SK-N-SH (cell line): ENCODE results near the gene BCL11B. TPM values are rescaled to one million over a fixed set of nuclear protein-coding genes. Genes with fewer than 3 reads are reported as not detected.

Experiments used
- CTCF ChIA-PET: fragments of 300-600, 350-600 bp; formaldehyde crosslinking; extraction: SDS; loops from one replicate; lab custom pipeline; 2021; lab: Yijun Ruan, JAX
- POLR2A ChIA-PET: fragments of 350-600 bp; sonication (Branson Sonifier 250); formaldehyde crosslinking; extraction: SDS; loops from one replicate; lab custom pipeline; 2020; ENCODE audit warnings: antibody characterized with exemption, inconsistent platforms; lab: Yijun Ruan, JAX
- DNase-seq: peaks from one replicate; pipeline ENCODE4 v3.0.0; 2012
- H2AFZ ChIP-seq: fragments of 200-600 bp; sonication (generic); 2 replicates; pipeline ENCODE4 v1.8.1; 2016; ENCODE audit warnings: antibody characterized with exemption, mild to moderate bottlenecking, low read depth
- H3F3A ChIP-seq: fragments of 200-600 bp; sonication (generic); replicated peaks from 2 replicates; pipeline ENCODE3; 2016; ENCODE audit warnings: antibody characterized with exemption, mild to moderate bottlenecking; ENCODE audit not compliant: insufficient read depth
- H3K27ac ChIP-seq, 2 experiments: fragments of 200-500 bp in 1 of 2; fragments of 200-600 bp in 1 of 2; sonication (Bioruptor generic) in 1 of 2; sonication (generic), shearing (Covaris generic) in 1 of 2; 2 replicates each; pipeline versions ENCODE4 v1.5.1 to v1.6.1; 2014 to 2016; ENCODE audit warnings: low read depth in 2 of 2, inconsistent platforms in 1 of 2, low read length in 1 of 2, mild to moderate bottlenecking in 1 of 2, mixed read lengths in 1 of 2
- H3K27me3 ChIP-seq: fragments of 200-600 bp; sonication (generic), shearing (Covaris generic); 2 replicates; pipeline ENCODE4 v1.6.1; 2016; ENCODE audit warnings: mixed run types; ENCODE audit not compliant: insufficient read depth
- H3K36me3 ChIP-seq, 2 experiments: fragments of 200-500 bp in 1 of 2; fragments of 200-600 bp in 1 of 2; sonication (Bioruptor generic) in 1 of 2; sonication (generic) in 1 of 2; replicated peaks in 1 of 2; 2 replicates each; pipeline versions ENCODE3 to v1.5.1; 2014 to 2016; ENCODE audit warnings: low read length in 1 of 2, mild to moderate bottlenecking in 1 of 2; ENCODE audit not compliant: insufficient read depth in 2 of 2, control insufficient read depth in 1 of 2
- H3K4me1 ChIP-seq, 2 experiments: fragments of 200-500 bp in 1 of 2; fragments of 200-600 bp in 1 of 2; sonication (Bioruptor generic) in 1 of 2; sonication (generic), shearing (Covaris generic) in 1 of 2; 2 replicates each; pipeline versions ENCODE4 v1.5.1 to v1.6.1; 2014 to 2016; ENCODE audit warnings: low read depth in 1 of 2, low read length in 1 of 2, mixed run types in 1 of 2; ENCODE audit not compliant: insufficient read depth in 2 of 2, control insufficient read depth in 1 of 2
- H3K4me2 ChIP-seq: fragments of 200-600 bp; sonication (generic), shearing (Covaris generic); 2 replicates; pipeline ENCODE4 v1.6.1; 2017; ENCODE audit warnings: mixed run types
- H3K4me3 ChIP-seq, 2 experiments: fragments of 200-500 bp in 1 of 2; fragments of 200-600 bp in 1 of 2; sonication (Bioruptor generic) in 1 of 2; sonication (generic), shearing (Covaris generic) in 1 of 2; 2 replicates each; pipeline versions ENCODE4 v1.5.1 to v1.8.1; 2014 to 2016; ENCODE audit warnings: low read depth in 2 of 2, inconsistent platforms in 1 of 2, low read length in 1 of 2, mild to moderate bottlenecking in 1 of 2, mixed read lengths in 1 of 2, moderate library complexity in 1 of 2
- H3K79me2 ChIP-seq: fragments of 200-600 bp; sonication (generic); 2 replicates; pipeline ENCODE4 v1.8.1; 2017; ENCODE audit warnings: mild to moderate bottlenecking; ENCODE audit not compliant: insufficient read depth
- H3K9ac ChIP-seq: fragments of 200-600 bp; sonication (generic); 2 replicates; pipeline ENCODE4 v1.6.1; 2017; ENCODE audit warnings: mixed run types
- H3K9me2 ChIP-seq: fragments of 200-600 bp; sonication (generic); 2 replicates; pipeline ENCODE4 v1.6.1; 2017; ENCODE audit warnings: mixed run types
- H3K9me3 ChIP-seq: fragments of 200-600 bp; sonication (generic); 2 replicates; pipeline ENCODE4 v1.6.1; 2017; ENCODE audit warnings: mixed run types, mild to moderate bottlenecking, moderate library complexity
- H4K20me1 ChIP-seq: fragments of 200-600 bp; sonication (generic); 2 replicates; pipeline ENCODE4 v1.6.1; 2017; ENCODE audit warnings: mild to moderate bottlenecking, mixed run types; ENCODE audit not compliant: insufficient read depth
- CHD2 ChIP-seq: fragments of 150-350 bp; IDR thresholded peaks from 2 replicates; pipeline ENCODE4 v1.6.1; 2018; ENCODE audit warnings: low read length; ENCODE audit not compliant: partially characterized antibody
- CTCF ChIP-seq: fragments of 200-600 bp; sonication (generic); IDR thresholded peaks from 2 replicates; pipeline ENCODE4 v1.6.1; 2017; ENCODE audit warnings: antibody characterized with exemption, mild to moderate bottlenecking, moderate library complexity
- ELF1 ChIP-seq: IDR thresholded peaks from 2 replicates; pipeline ENCODE4 v1.4.0; 2012
- EP300 ChIP-seq, 2 experiments: IDR thresholded peaks; 2 replicates each; pipeline versions ENCODE4 v1.4.0 to v1.6.1; 2012; ENCODE audit warnings: borderline replicate concordance in 1 of 2, low read depth in 1 of 2, low read length in 1 of 2
- EZH2phosphoT487 ChIP-seq: fragments of 200-600 bp; sonication (generic); IDR thresholded peaks from 2 replicates; pipeline ENCODE4 v1.6.1; 2017; ENCODE audit warnings: low read depth, mixed run types, mild to moderate bottlenecking, antibody characterized with exemption, moderate library complexity, borderline replicate concordance
- FOSL2 ChIP-seq: IDR thresholded peaks from 2 replicates; pipeline ENCODE4 v1.4.0; 2012; ENCODE audit warnings: low read depth, mild to moderate bottlenecking, moderate library complexity, borderline replicate concordance
- FOXM1 ChIP-seq: IDR thresholded peaks from 2 replicates; pipeline ENCODE4 v1.4.0; 2012; ENCODE audit warnings: low read depth, mild to moderate bottlenecking
- GABPA ChIP-seq: IDR thresholded peaks from 2 replicates; pipeline ENCODE4 v1.4.0; 2012; ENCODE audit warnings: low read depth, mild to moderate bottlenecking
- MEF2A ChIP-seq: IDR thresholded peaks from 2 replicates; pipeline ENCODE4 v1.4.0; 2012; ENCODE audit warnings: low read depth, borderline replicate concordance
- MXI1 ChIP-seq: IDR thresholded peaks from 2 replicates; pipeline ENCODE4 v1.6.1; 2012; ENCODE audit warnings: mild to moderate bottlenecking, low read depth, low read length, improper control_type of control experiment
- NFIC ChIP-seq: IDR thresholded peaks from 2 replicates; pipeline ENCODE4 v1.4.0; 2012; ENCODE audit warnings: borderline replicate concordance
- POLR2AphosphoS5 ChIP-seq: IDR thresholded peaks from 2 replicates; pipeline ENCODE4 v1.6.1; 2012; ENCODE audit warnings: low read depth, low read length
- RAD21 ChIP-seq: IDR thresholded peaks from 2 replicates; pipeline ENCODE4 v1.6.1; 2012; ENCODE audit warnings: mild to moderate bottlenecking, low read length
- RFX5 ChIP-seq: IDR thresholded peaks from 2 replicates; pipeline ENCODE4 v1.6.1; 2012; ENCODE audit warnings: mild to moderate bottlenecking, improper control_type of control experiment, low read length
- SIN3A ChIP-seq: IDR thresholded peaks from 2 replicates; pipeline ENCODE4 v1.6.1; 2012; ENCODE audit warnings: low read depth, mild to moderate bottlenecking, low read length, moderate library complexity, borderline replicate concordance
- TAF1 ChIP-seq: IDR thresholded peaks from 2 replicates; pipeline ENCODE4 v1.6.1; 2012; ENCODE audit warnings: low read depth, mild to moderate bottlenecking, low read length, moderate library complexity, borderline replicate concordance
- TEAD4 ChIP-seq: IDR thresholded peaks from 2 replicates; pipeline ENCODE4 v1.4.0; 2012; ENCODE audit warnings: mild to moderate bottlenecking, borderline replicate concordance; ENCODE audit not compliant: insufficient read depth
- WGBS: methylation state at CpG from one replicate; pipeline ENCODE4 v1.1.6; 2017; ENCODE audit warnings: low lambda C conversion rate; 5-methylcytosine and 5-hydroxymethylcytosine counted together
- polyA plus RNA-seq, 3 experiments: library from polyadenylated mRNA; depleted of rRNA; stranded (reverse); fragments of >200 nt; gene quantifications; 2 replicates each; pipeline ENCODE4 v1.2.3, GENCODE V29; 2012
- TF ChIP-seq, protein P1 (sequence below): IDR thresholded peaks from 2 replicates; pipeline ENCODE4 v1.6.1; 2012; ENCODE audit warnings: mild to moderate bottlenecking, low read depth, low read length, moderate library complexity

Gene BCL11B
- polyA plus RNA-seq, 1 of the 3 experiments (the other 2 are of a cell fraction): not detected

DNA sequence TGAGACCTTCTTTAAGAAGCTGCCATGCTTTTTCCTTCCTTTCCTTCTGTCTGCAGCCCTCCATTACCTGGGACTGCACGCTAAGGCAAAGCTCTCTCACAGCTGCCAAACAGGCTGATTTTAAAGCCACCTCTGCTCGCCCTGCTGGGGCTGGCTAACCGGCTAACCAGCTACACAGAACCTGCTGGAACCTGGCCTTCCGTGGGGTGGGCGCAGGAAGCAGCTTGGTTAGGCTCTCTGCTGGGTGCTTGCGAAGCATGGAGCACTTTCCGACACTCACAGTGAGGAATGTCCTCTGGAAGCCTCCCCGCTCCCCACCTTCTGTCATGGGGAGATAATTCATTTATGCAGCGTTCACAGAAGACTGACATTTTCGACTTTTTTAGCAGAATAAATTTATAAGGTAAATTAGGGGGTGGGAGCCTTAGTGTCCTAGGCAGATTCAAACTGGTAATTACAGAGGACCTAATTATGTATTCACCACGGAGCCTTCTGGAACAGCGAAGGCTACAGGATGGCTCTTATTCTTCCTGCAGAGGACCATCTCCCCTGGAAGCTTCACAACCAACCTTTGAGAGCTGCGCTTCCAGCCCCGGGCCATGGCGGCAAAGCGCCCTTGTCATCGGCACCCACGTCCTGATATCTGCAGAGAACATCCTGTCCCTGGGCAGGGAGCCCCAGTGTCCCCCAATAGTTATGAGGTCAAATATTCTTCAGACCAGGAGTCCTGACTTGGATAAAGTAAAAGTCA lies 12.4 kb upstream of the BCL11B start (continued):
- TF ChIP-seq, protein P1, sequence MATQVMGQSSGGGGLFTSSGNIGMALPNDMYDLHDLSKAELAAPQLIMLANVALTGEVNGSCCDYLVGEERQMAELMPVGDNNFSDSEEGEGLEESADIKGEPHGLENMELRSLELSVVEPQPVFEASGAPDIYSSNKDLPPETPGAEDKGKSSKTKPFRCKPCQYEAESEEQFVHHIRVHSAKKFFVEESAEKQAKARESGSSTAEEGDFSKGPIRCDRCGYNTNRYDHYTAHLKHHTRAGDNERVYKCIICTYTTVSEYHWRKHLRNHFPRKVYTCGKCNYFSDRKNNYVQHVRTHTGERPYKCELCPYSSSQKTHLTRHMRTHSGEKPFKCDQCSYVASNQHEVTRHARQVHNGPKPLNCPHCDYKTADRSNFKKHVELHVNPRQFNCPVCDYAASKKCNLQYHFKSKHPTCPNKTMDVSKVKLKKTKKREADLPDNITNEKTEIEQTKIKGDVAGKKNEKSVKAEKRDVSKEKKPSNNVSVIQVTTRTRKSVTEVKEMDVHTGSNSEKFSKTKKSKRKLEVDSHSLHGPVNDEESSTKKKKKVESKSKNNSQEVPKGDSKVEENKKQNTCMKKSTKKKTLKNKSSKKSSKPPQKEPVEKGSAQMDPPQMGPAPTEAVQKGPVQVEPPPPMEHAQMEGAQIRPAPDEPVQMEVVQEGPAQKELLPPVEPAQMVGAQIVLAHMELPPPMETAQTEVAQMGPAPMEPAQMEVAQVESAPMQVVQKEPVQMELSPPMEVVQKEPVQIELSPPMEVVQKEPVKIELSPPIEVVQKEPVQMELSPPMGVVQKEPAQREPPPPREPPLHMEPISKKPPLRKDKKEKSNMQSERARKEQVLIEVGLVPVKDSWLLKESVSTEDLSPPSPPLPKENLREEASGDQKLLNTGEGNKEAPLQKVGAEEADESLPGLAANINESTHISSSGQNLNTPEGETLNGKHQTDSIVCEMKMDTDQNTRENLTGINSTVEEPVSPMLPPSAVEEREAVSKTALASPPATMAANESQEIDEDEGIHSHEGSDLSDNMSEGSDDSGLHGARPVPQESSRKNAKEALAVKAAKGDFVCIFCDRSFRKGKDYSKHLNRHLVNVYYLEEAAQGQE: no peak
- TF ChIP-seq POLR2AphosphoS5 (no peak), EP300 (IDR thresholded peaks at IDR 0.05; ENCODE audit: borderline replicate concordance in 1 of 2, low read depth in 1 of 2, low read length in 1 of 2) (no peak)

GRCh38 chr14:99282261-99283050 lies 10.5 kb upstream of the BCL11B start:
- no peak overlapping the region for H2AFZ ChIP-seq
- no peak for DNase-seq
- no peak overlapping the region for H3K9ac ChIP-seq
- no peaks in the 10 kb centered on the region for H3K36me3 ChIP-seq
- no peaks in the 10 kb centered on the region for H3K4me1 ChIP-seq
- H3K79me2 ChIP-seq: no peaks in the 10 kb centered on the region
- H3F3A ChIP-seq: no peaks in the 10 kb centered on the region
- CTCF ChIA-PET: interaction anchor here (0.7 kb wide), 1 partner anchor 460 kb away, joined by 3 read pairs; no protein-coding TSS in a partner anchor
- TF ChIP-seq SIN3A: no peak
- TF ChIP-seq FOSL2: no peak
- TF ChIP-seq, all 33 proteins: peak for 0
- Histone ChIP-seq H3K4me3 (no peak overlapping the region), H3K9me2 (no peaks in the 10 kb centered on the region), H3K9me3 (no peaks in the 10 kb centered on the region), H3K27ac (no peak overlapping the region), H3K4me2 (no peak overlapping the region), H4K20me1 (no peaks in the 10 kb centered on the region), H3K27me3 (peaks cover 91% of the 10 kb centered on the region)
- WGBS: 36% methylated on average over 15 of the region's 15 CpGs
- POLR2A ChIA-PET: no interaction called here

- Histone ChIP-seq H3K4me1 (no peaks in the 10 kb centered on the region), H3K79me2 (no peaks in the 10 kb centered on the region), H2AFZ (no peak overlapping the region), H3K27ac (no peak overlapping the region), H3K36me3 (no peaks in the 10 kb centered on the region), H3K9me2 (no peaks in the 10 kb centered on the region), H4K20me1 (no peaks in the 10 kb centered on the region), H3K4me3 (no peak overlapping the region), H3K9me3 (no peaks in the 10 kb centered on the region), H3K9ac (no peak overlapping the region), H3F3A (no peaks in the 10 kb centered on the region), H3K27me3 (peaks cover 91% of the 10 kb centered on the region), H3K4me2 (no peak overlapping the region)
- ChIA-PET CTCF (no interaction called here), POLR2A (no interaction called here)
- no peak for DNase-seq
- WGBS: 10% methylated on average over 11 of the region's 11 CpGs
- TF ChIP-seq MXI1: no peak
- no peak for TF ChIP-seq GABPA
- no peak for TF ChIP-seq FOXM1
- TF ChIP-seq ELF1: no peak
- no peak for TF ChIP-seq EZH2phosphoT487
- no peak for TF ChIP-seq RFX5
- TF ChIP-seq TEAD4: no peak
- no peak for TF ChIP-seq CTCF
- TF ChIP-seq MEF2A: no peak
- TF ChIP-seq TAF1: no peak
- no peak for TF ChIP-seq RAD21
- no peak for TF ChIP-seq CHD2
- TF ChIP-seq NFIC: no peak
Measured at GRCh38 chr14:99281396-99281795, 9.4 kb upstream of the BCL11B start.
